ENCODE results near the gene DOCK9.
"Not testable (repeated sequence)": the region's sequence is repeated elsewhere in the genome, so short reads cannot be mapped to it uniquely, and the experiment has no call there.

Gene DOCK9

DNA sequence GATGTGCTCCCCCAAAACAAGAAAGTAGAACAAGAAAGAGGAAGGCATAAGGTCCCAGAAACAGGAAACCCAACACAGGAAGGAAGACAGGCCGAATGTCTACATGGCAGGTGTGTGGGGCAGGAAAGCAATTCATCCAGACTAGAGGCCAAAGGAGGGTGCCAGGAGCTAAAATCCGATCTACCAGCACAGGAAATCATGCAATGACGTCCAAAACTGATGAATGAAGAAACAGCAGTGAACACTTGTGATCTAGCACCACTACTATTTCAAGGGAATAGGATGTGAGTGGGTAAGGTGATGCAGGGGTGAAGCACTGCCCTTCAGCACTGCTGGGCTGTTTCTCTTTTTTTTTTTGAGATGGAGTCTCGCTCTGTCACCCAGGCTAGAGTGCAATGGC lies 59.1 kb downstream of the DOCK9 start:
- in situ Hi-C loops (cut with MboI; ENCODE audit: low sequenced_read_pairs): no loop called here

- in situ Hi-C loops (cut with MboI; ENCODE audit: low sequenced_read_pairs): no loop called here
Observed at GRCh38 chr13:98917116-98917515, 60.7 kb downstream of the DOCK9 start.

DNA sequence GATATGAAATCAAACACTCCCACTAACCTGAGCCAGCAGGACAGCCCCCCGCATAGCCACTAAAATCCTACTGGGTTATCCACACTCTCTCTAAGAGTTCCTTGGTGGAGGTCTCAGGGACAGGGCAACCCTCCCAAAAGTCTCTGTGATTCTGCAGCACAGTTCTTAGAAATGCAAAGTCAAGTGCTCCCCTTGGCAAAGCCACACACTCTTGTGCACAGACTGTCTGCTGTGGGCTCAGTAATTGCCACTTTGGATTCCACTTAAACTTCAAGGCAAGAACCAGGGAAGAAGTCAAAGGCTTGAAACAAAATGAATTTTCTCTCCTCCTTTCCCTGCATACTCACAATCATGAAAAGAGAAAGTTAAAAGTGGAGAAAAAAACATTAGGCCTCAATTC lies 61.5 kb downstream of the DOCK9 start:
- in situ Hi-C loops (cut with MboI; ENCODE audit: low sequenced_read_pairs): no loop called here

- in situ Hi-C loops (cut with MboI; ENCODE audit: low sequenced_read_pairs): no loop called here
Observed at GRCh38 chr13:98915981-98916380, 61.9 kb downstream of the DOCK9 start.

DNA sequence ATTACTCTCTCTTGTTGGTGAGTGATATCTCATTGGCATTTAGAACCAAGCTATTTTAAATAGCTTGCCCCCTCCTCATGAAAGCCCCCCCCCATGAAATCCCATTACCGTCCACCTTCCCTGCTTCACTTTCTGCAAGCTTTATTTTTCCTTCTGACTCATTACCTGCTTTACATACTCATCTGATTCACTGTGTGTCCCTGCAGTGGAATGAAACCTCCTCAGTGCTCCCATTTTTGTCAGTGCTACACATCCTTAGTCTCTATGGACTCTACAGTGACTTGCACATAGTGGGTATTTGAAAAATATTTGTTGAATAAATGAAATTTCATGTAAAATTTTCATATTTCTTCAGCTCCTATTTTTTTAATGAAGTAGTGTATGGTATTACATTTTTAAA lies 62.3 kb downstream of the DOCK9 start:
- in situ Hi-C loops (cut with MboI; ENCODE audit: low sequenced_read_pairs): no loop called here

DNA sequence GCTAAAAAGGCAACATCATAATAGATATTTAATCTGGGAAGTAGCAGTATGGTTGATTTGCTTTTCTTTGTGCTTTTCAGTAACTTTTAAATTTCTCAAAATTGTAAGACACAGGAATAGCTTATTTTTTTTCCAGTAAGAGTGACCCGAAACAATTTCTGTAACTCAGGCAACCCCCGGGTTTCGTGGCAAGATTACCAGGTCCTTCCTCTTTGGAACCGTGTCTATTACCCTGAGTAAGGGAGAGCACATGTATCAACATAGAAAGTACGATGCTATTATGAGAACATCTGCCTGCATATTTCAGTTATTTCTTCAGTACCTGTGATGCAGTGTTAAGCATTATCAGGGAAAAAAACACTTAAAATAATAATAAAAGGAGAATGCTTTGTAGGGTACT lies 64.1 kb downstream of the DOCK9 start:
- in situ Hi-C loops (cut with MboI; ENCODE audit: low sequenced_read_pairs): no loop called here

DNA sequence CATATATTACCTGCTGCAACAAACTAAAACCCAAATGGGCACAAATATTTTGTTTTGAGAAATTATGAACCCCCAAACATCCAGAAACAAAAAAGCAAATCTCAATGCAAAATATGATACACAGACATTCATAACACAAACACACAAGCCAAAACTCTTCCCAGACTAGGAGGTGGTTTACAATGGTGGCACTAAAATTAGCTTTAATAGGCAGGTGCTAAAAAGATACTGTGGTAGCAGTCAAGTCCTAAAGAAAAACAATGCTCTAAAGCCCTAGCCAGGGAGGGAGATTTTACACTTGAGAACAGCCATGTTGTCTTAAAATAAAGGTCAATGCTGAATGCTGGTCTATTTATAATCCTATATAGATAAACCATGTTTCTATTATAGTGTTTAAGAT lies 65.0 kb downstream of the DOCK9 start:
- in situ Hi-C loops (cut with MboI; ENCODE audit: low sequenced_read_pairs): no loop called here

GRCh38 chr13:98910501-98910951 lies 67.3 kb downstream of the DOCK9 start:
- in situ Hi-C loops (cut with MboI; ENCODE audit: low sequenced_read_pairs): no loop called here

DNA sequence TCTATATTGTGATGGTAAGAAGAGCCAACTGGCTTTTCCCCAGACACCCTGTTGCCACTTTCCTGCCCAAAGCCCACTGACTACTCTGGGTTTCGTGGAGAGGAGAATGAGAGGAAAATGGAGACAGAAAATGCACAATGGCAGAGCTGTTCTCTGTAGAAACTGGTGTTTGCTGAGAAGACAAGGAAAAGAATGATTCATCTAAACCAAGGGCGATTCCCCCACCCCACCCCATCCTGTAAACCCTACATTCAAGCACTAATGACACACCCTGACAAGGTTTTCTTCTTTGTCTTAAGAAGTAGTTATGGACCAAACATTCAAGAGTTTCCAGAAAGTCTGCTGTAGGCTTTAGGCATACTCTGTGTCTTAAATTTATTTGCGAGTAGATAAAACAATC lies 68.8 kb downstream of the DOCK9 start:
- in situ Hi-C loops (cut with MboI; ENCODE audit: low sequenced_read_pairs): no loop called here

GRCh38 chr13:98906746-98907502 lies 70.9 kb downstream of the DOCK9 start:
- in situ Hi-C loops (cut with MboI; ENCODE audit: low sequenced_read_pairs): no loop called here

GRCh38 chr13:98905199-98905598 lies 72.7 kb downstream of the DOCK9 start:
- in situ Hi-C loops (cut with MboI; ENCODE audit: low sequenced_read_pairs): no loop called here

GRCh38 chr13:98900442-98900841 lies 77.4 kb downstream of the DOCK9 start:
- in situ Hi-C loops (cut with MboI; ENCODE audit: low sequenced_read_pairs): no loop called here

GRCh38 chr13:98897706-98898105 lies 80.2 kb downstream of the DOCK9 start:
- in situ Hi-C loops (cut with MboI; ENCODE audit: low sequenced_read_pairs): no loop called here

DNA sequence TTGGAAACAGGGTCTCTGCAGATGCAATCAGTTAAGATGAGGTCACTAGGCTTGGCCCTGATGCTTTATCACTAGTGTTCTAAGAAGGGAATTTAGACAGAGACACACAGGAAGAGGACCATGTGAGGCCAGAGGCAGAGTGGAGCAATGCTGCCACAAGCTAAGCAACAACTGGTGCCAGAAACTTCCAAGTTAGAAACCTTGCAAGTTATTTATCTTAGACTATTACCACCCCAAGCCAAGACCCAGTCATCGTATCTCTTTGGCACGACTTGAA lies 81.1 kb downstream of the DOCK9 start:
- in situ Hi-C loops (cut with MboI; ENCODE audit: low sequenced_read_pairs): no loop called here

DNA sequence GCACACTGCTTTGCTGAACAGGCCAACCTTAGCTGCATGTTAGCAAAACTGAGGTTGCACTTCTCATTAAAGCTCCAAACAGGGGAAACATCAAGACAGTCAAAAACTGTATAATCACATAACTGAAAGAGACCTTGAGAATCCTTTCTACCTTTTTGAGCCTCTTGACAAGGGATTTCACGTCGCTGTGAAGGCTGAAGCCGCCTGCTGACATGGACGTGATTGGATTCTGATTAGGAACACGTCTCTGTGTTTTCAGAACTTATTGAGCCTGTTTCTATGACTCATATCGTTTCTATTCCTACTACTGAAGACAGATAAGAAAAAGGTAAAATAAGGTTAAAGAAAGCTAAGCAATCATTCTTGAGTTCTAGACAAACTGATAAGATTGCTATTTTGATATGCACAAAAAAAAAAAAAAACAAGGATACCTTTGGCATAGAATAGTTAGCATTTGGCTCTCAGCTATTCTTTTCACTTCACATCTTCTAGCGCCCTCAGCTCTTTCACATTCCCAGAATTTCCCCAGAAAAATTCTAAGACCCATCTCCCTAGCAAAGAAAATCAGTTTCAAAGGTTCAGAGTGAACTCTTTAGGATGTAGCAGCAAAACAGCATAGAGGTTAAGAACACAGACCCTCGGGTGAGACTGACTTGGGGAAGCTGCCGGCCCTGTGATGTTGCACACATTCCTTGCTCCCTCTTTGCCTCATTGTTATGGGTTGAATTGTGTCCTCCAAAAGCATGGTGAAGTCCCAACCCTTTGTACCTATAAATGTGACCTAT lies 81.6 kb downstream of the DOCK9 start:
- in situ Hi-C loops (cut with MboI; ENCODE audit: low sequenced_read_pairs): no loop called here

DNA sequence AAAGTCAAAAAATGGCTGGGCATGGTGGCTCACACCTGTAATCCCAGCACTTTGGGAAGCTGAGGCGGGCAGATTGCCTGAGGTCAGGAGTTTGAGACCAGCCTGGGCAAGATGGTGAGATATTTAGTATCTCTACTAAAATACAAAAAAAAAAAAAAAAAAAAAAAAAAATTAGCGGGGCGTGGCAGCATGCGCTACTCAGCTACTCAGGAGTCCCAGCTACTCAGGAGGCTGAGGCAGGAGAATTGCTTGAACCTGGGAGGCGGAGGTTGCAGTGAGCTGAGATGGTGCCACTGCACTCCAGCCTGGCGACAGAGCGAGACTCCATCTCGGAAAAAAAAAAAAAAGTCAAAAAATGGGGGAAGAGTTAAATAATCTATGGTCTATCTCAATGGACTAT lies 83.0 kb downstream of the DOCK9 start:
- in situ Hi-C loops (cut with MboI; ENCODE audit: low sequenced_read_pairs): not testable (repeated sequence)

GRCh38 chr13:98893371-98893770 lies 84.5 kb downstream of the DOCK9 start:
- in situ Hi-C loops (cut with MboI; ENCODE audit: low sequenced_read_pairs): no loop called here

GRCh38 chr13:98892821-98893220 lies 85.0 kb downstream of the DOCK9 start:
- in situ Hi-C loops (cut with MboI; ENCODE audit: low sequenced_read_pairs): no loop called here

DNA sequence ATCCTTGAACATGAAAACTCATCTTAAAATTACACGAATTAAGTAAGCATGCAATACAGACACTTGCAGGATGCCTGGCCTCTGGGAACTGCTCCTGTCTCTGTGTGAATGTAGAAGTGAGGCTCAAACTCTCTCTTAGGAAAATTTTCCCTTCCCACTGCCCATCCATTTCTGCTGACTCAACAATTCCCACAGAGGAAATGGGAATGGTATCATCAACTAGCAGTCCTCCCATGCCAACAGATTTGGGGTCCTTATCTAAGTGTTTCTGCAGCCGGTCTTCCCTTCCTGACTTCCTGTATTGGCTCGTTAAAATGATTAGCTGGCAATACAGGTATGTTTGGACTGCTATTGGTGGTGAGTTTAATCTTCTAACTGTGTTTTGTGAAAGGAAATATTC lies 85.8 kb downstream of the DOCK9 start:
- in situ Hi-C loops (cut with MboI; ENCODE audit: low sequenced_read_pairs): no loop called here

DNA sequence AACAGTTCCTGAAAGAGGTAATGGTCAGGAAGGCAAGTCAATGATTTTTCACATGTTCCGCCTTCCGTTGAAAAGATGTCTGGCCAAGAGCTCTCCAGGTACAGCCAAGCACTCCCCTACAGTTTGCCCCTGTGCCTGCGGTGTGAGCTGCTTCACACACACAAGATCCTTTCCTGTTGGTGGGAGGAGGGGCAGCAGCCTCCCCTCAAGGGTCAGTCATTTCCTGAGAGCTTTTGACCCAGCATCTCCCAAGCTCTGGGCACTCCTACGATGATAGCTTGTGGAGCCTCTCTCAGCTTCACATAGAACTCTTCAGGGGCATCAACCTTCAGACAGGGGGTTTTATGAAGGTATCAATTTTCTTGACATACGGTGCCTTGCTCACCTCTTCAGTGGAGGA lies 86.9 kb downstream of the DOCK9 start:
- in situ Hi-C loops (cut with MboI; ENCODE audit: low sequenced_read_pairs): no loop called here

DNA sequence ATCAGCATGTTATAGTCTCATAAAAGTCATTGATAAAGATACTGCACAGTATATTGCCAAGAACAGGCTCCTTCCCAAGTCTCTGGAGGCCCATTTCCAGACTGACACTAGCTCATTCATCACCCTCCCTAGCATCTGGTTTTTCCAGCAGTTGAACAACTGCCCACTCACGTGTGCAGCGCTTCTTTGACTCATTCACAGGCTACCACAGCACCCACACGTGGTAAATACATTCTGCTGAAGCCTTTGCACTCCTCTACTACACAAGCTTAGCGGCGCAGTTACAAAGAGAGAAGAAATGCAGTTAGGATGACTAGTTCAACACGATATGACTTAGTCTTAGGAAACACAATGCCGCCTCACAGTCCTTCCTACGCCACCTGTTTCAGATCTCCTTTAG lies 87.7 kb downstream of the DOCK9 start:
- in situ Hi-C loops (cut with MboI; ENCODE audit: low sequenced_read_pairs): no loop called here

- in situ Hi-C loops (cut with MboI; ENCODE audit: low sequenced_read_pairs): no loop called here
Observed at GRCh38 chr13:98889419-98890085, 88.3 kb downstream of the DOCK9 start.

Measured in HL-60/S4 (cell line).